Neural cell (in vitro differentiated cells): Measurements from ENCODE around the gene HSPA12A. TPM values are rescaled to one million over a fixed set of nuclear protein-coding genes. Genes with fewer than 3 reads are reported as not detected.

Experiments used
- H2AFZ ChIP-seq: fragments of 200-600, 300-800 bp; sonication (generic), shearing (Covaris generic); 2 replicates; pipeline ENCODE4 v1.6.0; 2014; ENCODE audit warnings: low read depth, mild to moderate bottlenecking, antibody characterized with exemption, low read length, moderate library complexity
- H3F3A ChIP-seq: fragments of 200-600 bp; shearing (Covaris generic); 2 replicates; pipeline ENCODE4 v1.6.1; 2016; ENCODE audit warnings: mild to moderate bottlenecking, moderate library complexity, mixed read lengths, antibody characterized with exemption, low read length; ENCODE audit not compliant: insufficient read depth, poor library complexity, severe bottlenecking
- H3K27ac ChIP-seq: fragments of 200-600, 300-800 bp; sonication (generic), shearing (Covaris generic); 2 replicates; pipeline ENCODE4 v1.5.1; 2014; ENCODE audit warnings: mild to moderate bottlenecking, low read length, moderate library complexity
- H3K27me3 ChIP-seq: fragments of 300-800, 200-600 bp; sonication (generic), shearing (Covaris generic); 2 replicates; pipeline ENCODE4 v1.6.0; 2014; ENCODE audit warnings: mild to moderate bottlenecking, low read depth, low read length, moderate library complexity; ENCODE audit not compliant: insufficient read depth
- H3K36me3 ChIP-seq: fragments of 300-800, 200-600 bp; sonication (generic), shearing (Covaris generic); 2 replicates; pipeline ENCODE4 v1.5.1; 2014; ENCODE audit warnings: mild to moderate bottlenecking, antibody characterized with exemption, low read length, moderate library complexity; ENCODE audit not compliant: insufficient read depth
- H3K4me2 ChIP-seq: fragments of 300-800, 200-600 bp; sonication (generic), shearing (Covaris generic); 2 replicates; pipeline ENCODE4 v1.6.0; 2014; ENCODE audit warnings: mild to moderate bottlenecking, low read length
- H3K4me3 ChIP-seq: fragments of 300-800, 200-600 bp; sonication (generic), shearing (Covaris generic); 2 replicates; pipeline ENCODE4 v1.5.1; 2014; ENCODE audit warnings: mild to moderate bottlenecking, low read length, moderate library complexity
- H3K79me2 ChIP-seq: fragments of 200-600 bp; shearing (Covaris generic); replicated peaks from 2 replicates; pipeline ENCODE4 v1.6.0; 2014; ENCODE audit warnings: mild to moderate bottlenecking, low read length, moderate library complexity; ENCODE audit not compliant: insufficient read depth
- H3K9ac ChIP-seq: fragments of 300-800, 200-600 bp; sonication (generic), shearing (Covaris generic); 2 replicates; pipeline ENCODE4 v1.6.1; 2016; ENCODE audit warnings: mild to moderate bottlenecking, low read length, mixed read lengths
- H3K9me2 ChIP-seq: fragments of 200-600 bp; shearing (Covaris generic); 2 replicates; pipeline ENCODE4 v1.6.1; 2016; ENCODE audit warnings: mild to moderate bottlenecking, low read length, mixed read lengths; ENCODE audit not compliant: insufficient read depth
- H3K9me3 ChIP-seq: fragments of 200-600, 300-800 bp; sonication (generic), shearing (Covaris generic); 2 replicates; pipeline ENCODE4 v1.6.1; 2016; ENCODE audit warnings: mild to moderate bottlenecking, mixed run types, low read length, moderate library complexity, mixed read lengths
- H4K20me1 ChIP-seq: fragments of 200-600 bp; shearing (Covaris generic); 2 replicates; pipeline ENCODE4 v1.6.1; 2016; ENCODE audit warnings: mild to moderate bottlenecking, mixed run types; ENCODE audit not compliant: insufficient read depth
- CTCF ChIP-seq: fragments of 450-650 bp; IDR thresholded peaks from 2 replicates; pipeline ENCODE4 v1.5.1; 2014; ENCODE audit warnings: antibody characterized with exemption, mild to moderate bottlenecking, moderate library complexity; ENCODE audit not compliant: poor library complexity, severe bottlenecking
- EP300 ChIP-seq: fragments of 450-650 bp; conservative IDR thresholded peaks from 2 replicates; pipeline ENCODE4 v1.6.1; 2014; ENCODE audit warnings: antibody characterized with exemption, mild to moderate bottlenecking, moderate library complexity; ENCODE audit not compliant: poor library complexity, severe bottlenecking
- EZH2 ChIP-seq: fragments of 200-600, 300-800 bp; shearing (Covaris generic), sonication (generic); IDR thresholded peaks from 2 replicates; pipeline ENCODE4 v1.6.1; 2014; ENCODE audit warnings: antibody characterized with exemption, low read length, borderline replicate concordance, mild to moderate bottlenecking; ENCODE audit not compliant: insufficient read depth, poor library complexity, severe bottlenecking
- MXI1 ChIP-seq: fragments of 450-650 bp; conservative IDR thresholded peaks from 2 replicates; pipeline ENCODE4 v1.6.1; 2014; ENCODE audit warnings: antibody characterized with exemption, mild to moderate bottlenecking; ENCODE audit not compliant: poor library complexity, severe bottlenecking
- POLR2AphosphoS5 ChIP-seq: IDR thresholded peaks from 2 replicates; pipeline ENCODE4 v1.6.1; 2012
- RAD21 ChIP-seq: fragments of 450-650 bp; conservative IDR thresholded peaks from 2 replicates; pipeline ENCODE4 v1.6.1; 2014; ENCODE audit warnings: antibody characterized with exemption, mild to moderate bottlenecking, moderate library complexity
- REST ChIP-seq: IDR thresholded peaks from 2 replicates; pipeline ENCODE4 v1.6.1; 2012; ENCODE audit warnings: borderline replicate concordance
- SMC3 ChIP-seq: fragments of 450-650 bp; conservative IDR thresholded peaks from 2 replicates; pipeline ENCODE4 v1.6.1; 2014; ENCODE audit warnings: antibody characterized with exemption, mild to moderate bottlenecking, moderate library complexity; ENCODE audit not compliant: poor library complexity
- TAF1 ChIP-seq: IDR thresholded peaks from 2 replicates; pipeline ENCODE4 v1.6.1; 2012; ENCODE audit warnings: low read depth
- polyA plus RNA-seq: library from polyadenylated mRNA; depleted of rRNA; stranded (reverse); fragments of >200 nt; gene quantifications from 2 replicates; pipeline ENCODE4 v1.2.3, GENCODE V29; 2014

Gene HSPA12A
- polyA plus RNA-seq, 1 donor from 2014 or later: 5.9 TPM

- H3K27me3 ChIP-seq: peaks cover 15% of the 10 kb centered on the region
- no peaks in the 10 kb centered on the region for H3K9me2 ChIP-seq
- H3K9me3 ChIP-seq: no peaks in the 10 kb centered on the region
- H4K20me1 ChIP-seq: no peaks in the 10 kb centered on the region
- H3K36me3 ChIP-seq: no peaks in the 10 kb centered on the region
- no peak for TF ChIP-seq EP300
- no peak for TF ChIP-seq SMC3
- no peak for TF ChIP-seq POLR2AphosphoS5
- TF ChIP-seq TAF1: no peak
- TF ChIP-seq CTCF: no peak
- TF ChIP-seq REST: no peak
- no peaks in the 10 kb centered on the region for H3K79me2 ChIP-seq
- no peak overlapping the region for H2AFZ ChIP-seq
- no peak overlapping the region for H3K4me2 ChIP-seq
- H3F3A ChIP-seq: no peaks in the 10 kb centered on the region
- no peak overlapping the region for H3K27ac ChIP-seq
- no peak overlapping the region for H3K4me3 ChIP-seq
- no peak overlapping the region for H3K9ac ChIP-seq
These were observed 115.6 kb downstream of the HSPA12A start for GRCh38 chr10:116626815-116627214.

DNA sequence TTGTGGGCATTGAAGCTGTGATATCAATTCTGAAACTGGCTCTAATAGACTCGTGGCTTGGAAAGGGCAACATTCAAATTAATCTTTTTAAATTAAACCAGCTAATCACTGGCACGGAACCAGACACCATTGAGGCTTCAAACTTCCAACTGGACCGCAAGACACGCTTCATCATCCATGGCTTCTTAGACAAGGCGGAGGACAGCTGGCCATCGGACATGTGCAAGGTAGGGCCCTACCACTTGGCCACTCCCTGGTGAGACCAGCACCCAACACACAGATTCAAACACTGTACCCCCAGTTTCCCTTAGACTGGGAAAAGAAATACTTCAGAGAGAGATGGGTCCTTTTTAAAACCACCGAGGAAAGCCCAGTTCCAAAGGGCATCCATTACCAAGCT is 116.5 kb downstream of the HSPA12A start:
- H4K20me1 ChIP-seq: no peaks in the 10 kb centered on the region
- no peaks in the 10 kb centered on the region for H3K79me2 ChIP-seq
- H3K9me3 ChIP-seq: no peaks in the 10 kb centered on the region
- H3K9ac ChIP-seq: no peak overlapping the region
- no peaks in the 10 kb centered on the region for H3K36me3 ChIP-seq
- H3K4me2 ChIP-seq: no peak overlapping the region
- H3K27ac ChIP-seq: no peak overlapping the region
- peaks cover 15% of the 10 kb centered on the region for H3K27me3 ChIP-seq
- H3K4me3 ChIP-seq: no peak overlapping the region
- H2AFZ ChIP-seq: no peak overlapping the region
- no peaks in the 10 kb centered on the region for H3K9me2 ChIP-seq
- H3F3A ChIP-seq: no peaks in the 10 kb centered on the region
- TF ChIP-seq REST (no peak), POLR2AphosphoS5 (no peak), CTCF (no peak), TAF1 (no peak), RAD21 (no peak), MXI1 (no peak), EP300 (no peak), SMC3 (no peak), EZH2 (no peak)
